SK-N-SH treated with all-trans-retinoic acid at 6 μM for 48 hours (cell line): ENCODE data around the gene APC2.

ENCODE experiments used
- BACH2 ChIP-seq: fragments of 250-450 bp; sonication (Bioruptor Pico); IDR thresholded peaks from 2 replicates; pipeline ENCODE4 v1.9.0; 2021; ENCODE audit warnings: mild to moderate bottlenecking, borderline replicate concordance
- CSDC2 ChIP-seq: fragments of 250-450 bp; sonication (Bioruptor Pico); IDR thresholded peaks from 2 replicates; pipeline ENCODE4 v1.5.0; 2020; ENCODE audit warnings: mild to moderate bottlenecking, moderate library complexity
- GLIS3 ChIP-seq: fragments of 250-450 bp; sonication (Bioruptor Pico); IDR thresholded peaks from 2 replicates; pipeline ENCODE4 v1.5.0; 2020; ENCODE audit warnings: mild to moderate bottlenecking, moderate library complexity
- RARB ChIP-seq: fragments of 250-450 bp; sonication (Bioruptor Pico); IDR thresholded peaks from 2 replicates; pipeline ENCODE4 v1.8.0; 2021; ENCODE audit warnings: mild to moderate bottlenecking, moderate library complexity
- SNAI2 ChIP-seq: fragments of 250-450 bp; sonication (Bioruptor Pico); IDR thresholded peaks from 2 replicates; pipeline ENCODE4 v1.5.0; 2020; ENCODE audit warnings: mild to moderate bottlenecking, moderate library complexity
- TCF4 ChIP-seq: fragments of 250-450 bp; sonication (Bioruptor Pico); IDR thresholded peaks from 2 replicates; pipeline ENCODE4 v1.8.0; 2021; ENCODE audit warnings: mild to moderate bottlenecking, moderate library complexity, borderline replicate concordance
- TOX ChIP-seq: fragments of 250-450 bp; sonication (Bioruptor Pico); IDR thresholded peaks from 2 replicates; pipeline ENCODE4 v1.8.0; 2021; ENCODE audit warnings: mild to moderate bottlenecking, moderate library complexity, borderline replicate concordance
- TSHZ2 ChIP-seq: fragments of 250-450 bp; sonication (Bioruptor Pico); IDR thresholded peaks from 2 replicates; pipeline ENCODE4 v1.5.0; 2020; ENCODE audit warnings: mild to moderate bottlenecking, moderate library complexity
- ZC3H10 ChIP-seq: fragments of 250-450 bp; sonication (Bioruptor Pico); IDR thresholded peaks from 2 replicates; pipeline ENCODE4 v1.5.1; 2021; ENCODE audit warnings: mild to moderate bottlenecking, moderate library complexity
- ZFP3 ChIP-seq: fragments of 250-450 bp; sonication (Bioruptor Pico); IDR thresholded peaks from 2 replicates; pipeline ENCODE4 v1.5.0; 2020; ENCODE audit warnings: mild to moderate bottlenecking, moderate library complexity
- ZNF565 ChIP-seq: fragments of 450-650 bp; formaldehyde crosslinking; conservative IDR thresholded peaks from 2 replicates; pipeline ENCODE4 v1.5.0; 2020; ENCODE audit warnings: low read depth, mild to moderate bottlenecking, moderate library complexity
- TF ChIP-seq, protein P1 (sequence below): fragments of 250-450 bp; sonication (Bioruptor Pico); IDR thresholded peaks from 2 replicates; pipeline ENCODE4 v1.8.0; 2021; ENCODE audit warnings: low read depth, mild to moderate bottlenecking, moderate library complexity, borderline replicate concordance
- TF ChIP-seq, protein P2 (sequence below): fragments of 250-450 bp; sonication (Bioruptor Pico); IDR thresholded peaks from 2 replicates; pipeline ENCODE4 v1.5.1; 2021; ENCODE audit warnings: mild to moderate bottlenecking, moderate library complexity
- TF ChIP-seq, protein P3 (sequence below): fragments of 250-450 bp; sonication (Bioruptor Pico); IDR thresholded peaks from 2 replicates; pipeline ENCODE4 v1.8.0; 2020; ENCODE audit warnings: mild to moderate bottlenecking, moderate library complexity, borderline replicate concordance

GRCh38 chr19:1460033-1460995, 10.4 kb downstream of the APC2 start:
- TF ChIP-seq, protein P1, sequence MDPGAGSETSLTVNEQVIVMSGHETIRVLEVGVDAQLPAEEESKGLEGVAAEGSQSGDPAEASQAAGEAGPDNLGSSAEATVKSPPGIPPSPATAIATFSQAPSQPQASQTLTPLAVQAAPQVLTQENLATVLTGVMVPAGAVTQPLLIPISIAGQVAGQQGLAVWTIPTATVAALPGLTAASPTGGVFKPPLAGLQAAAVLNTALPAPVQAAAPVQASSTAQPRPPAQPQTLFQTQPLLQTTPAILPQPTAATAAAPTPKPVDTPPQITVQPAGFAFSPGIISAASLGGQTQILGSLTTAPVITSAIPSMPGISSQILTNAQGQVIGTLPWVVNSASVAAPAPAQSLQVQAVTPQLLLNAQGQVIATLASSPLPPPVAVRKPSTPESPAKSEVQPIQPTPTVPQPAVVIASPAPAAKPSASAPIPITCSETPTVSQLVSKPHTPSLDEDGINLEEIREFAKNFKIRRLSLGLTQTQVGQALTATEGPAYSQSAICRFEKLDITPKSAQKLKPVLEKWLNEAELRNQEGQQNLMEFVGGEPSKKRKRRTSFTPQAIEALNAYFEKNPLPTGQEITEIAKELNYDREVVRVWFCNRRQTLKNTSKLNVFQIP (CRISPR knock-in tag): no peak
- TF ChIP-seq, protein P2, sequence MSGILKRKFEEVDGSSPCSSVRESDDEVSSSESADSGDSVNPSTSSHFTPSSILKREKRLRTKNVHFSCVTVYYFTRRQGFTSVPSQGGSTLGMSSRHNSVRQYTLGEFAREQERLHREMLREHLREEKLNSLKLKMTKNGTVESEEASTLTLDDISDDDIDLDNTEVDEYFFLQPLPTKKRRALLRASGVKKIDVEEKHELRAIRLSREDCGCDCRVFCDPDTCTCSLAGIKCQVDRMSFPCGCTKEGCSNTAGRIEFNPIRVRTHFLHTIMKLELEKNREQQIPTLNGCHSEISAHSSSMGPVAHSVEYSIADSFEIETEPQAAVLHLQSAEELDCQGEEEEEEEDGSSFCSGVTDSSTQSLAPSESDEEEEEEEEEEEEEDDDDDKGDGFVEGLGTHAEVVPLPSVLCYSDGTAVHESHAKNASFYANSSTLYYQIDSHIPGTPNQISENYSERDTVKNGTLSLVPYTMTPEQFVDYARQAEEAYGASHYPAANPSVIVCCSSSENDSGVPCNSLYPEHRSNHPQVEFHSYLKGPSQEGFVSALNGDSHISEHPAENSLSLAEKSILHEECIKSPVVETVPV: no peak
- TF ChIP-seq ZFP3 (CRISPR knock-in tag): no peak
- no peak for TF ChIP-seq GLIS3 (CRISPR knock-in tag)
- TF ChIP-seq, protein P3, sequence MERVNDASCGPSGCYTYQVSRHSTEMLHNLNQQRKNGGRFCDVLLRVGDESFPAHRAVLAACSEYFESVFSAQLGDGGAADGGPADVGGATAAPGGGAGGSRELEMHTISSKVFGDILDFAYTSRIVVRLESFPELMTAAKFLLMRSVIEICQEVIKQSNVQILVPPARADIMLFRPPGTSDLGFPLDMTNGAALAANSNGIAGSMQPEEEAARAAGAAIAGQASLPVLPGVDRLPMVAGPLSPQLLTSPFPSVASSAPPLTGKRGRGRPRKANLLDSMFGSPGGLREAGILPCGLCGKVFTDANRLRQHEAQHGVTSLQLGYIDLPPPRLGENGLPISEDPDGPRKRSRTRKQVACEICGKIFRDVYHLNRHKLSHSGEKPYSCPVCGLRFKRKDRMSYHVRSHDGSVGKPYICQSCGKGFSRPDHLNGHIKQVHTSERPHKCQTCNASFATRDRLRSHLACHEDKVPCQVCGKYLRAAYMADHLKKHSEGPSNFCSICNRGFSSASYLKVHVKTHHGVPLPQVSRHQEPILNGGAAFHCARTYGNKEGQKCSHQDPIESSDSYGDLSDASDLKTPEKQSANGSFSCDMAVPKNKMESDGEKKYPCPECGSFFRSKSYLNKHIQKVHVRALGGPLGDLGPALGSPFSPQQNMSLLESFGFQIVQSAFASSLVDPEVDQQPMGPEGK (CRISPR knock-in tag): no peak
- no peak for TF ChIP-seq TCF4
- TF ChIP-seq RARB (CRISPR knock-in tag): no peak
- TF ChIP-seq TSHZ2 (CRISPR knock-in tag): no peak
- no peak for TF ChIP-seq TOX (CRISPR knock-in tag)
- TF ChIP-seq ZNF565 (CRISPR knock-in tag): no peak
- TF ChIP-seq CSDC2 (CRISPR knock-in tag): no peak
- no peak for TF ChIP-seq BACH2 (CRISPR knock-in tag)
- no peak for TF ChIP-seq SNAI2
- TF ChIP-seq ZC3H10 (CRISPR knock-in tag): no peak
